Gastrocnemius medialis (tissue), 4 donors: Measurements from ENCODE around the gene NTM. TPM values are rescaled to one million over a fixed set of nuclear protein-coding genes. Genes with fewer than 3 reads are reported as not detected.

Experiments used
- ATAC-seq, 2 donors: fragments of 150-250 bp; one replicate each; pipeline ENCODE4 v1.9.1; 2016
- DNase-seq, 2 donors: peaks; one replicate each; pipeline ENCODE4 v3.0.0-alpha.2; 2019
- H3K27ac ChIP-seq, 4 donors: fragments of 200-600 bp; sonication (generic); 1 replicate in 1 of 4; 2 replicates in 3 of 4; pipeline ENCODE4 v1.5.1; 2016 to 2018; ENCODE audit warnings: mild to moderate bottlenecking in 2 of 4, moderate library complexity in 1 of 4
- H3K27me3 ChIP-seq, 3 donors: fragments of 200-600 bp; sonication (generic) in 2 of 3; 1 replicate in 1 of 3; 2 replicates in 2 of 3; pipeline versions ENCODE4 v1.5.1 to v1.6.0; 2016 to 2019; ENCODE audit warnings: mild to moderate bottlenecking in 1 of 3, moderate library complexity in 1 of 3
- H3K36me3 ChIP-seq, 2 donors: fragments of 200-600 bp; sonication (generic) in 1 of 2; one replicate each; pipeline ENCODE4 v1.5.1; 2017 to 2018
- H3K4me1 ChIP-seq, 2 donors: fragments of 200-600 bp; sonication (generic) in 1 of 2; one replicate each; pipeline ENCODE4 v1.5.1; 2016 to 2017; ENCODE audit warnings: mild to moderate bottlenecking in 2 of 2
- H3K4me3 ChIP-seq, 4 donors: fragments of 200-600 bp; sonication (generic) in 3 of 4; 1 replicate in 1 of 4; 2 replicates in 3 of 4; pipeline ENCODE4 v1.5.1; 2016 to 2019; ENCODE audit warnings: mild to moderate bottlenecking in 2 of 4
- H3K9me3 ChIP-seq, 3 donors: fragments of 200-600 bp; sonication (generic) in 2 of 3; 1 replicate in 1 of 3; 2 replicates in 2 of 3; pipeline ENCODE4 v1.5.1; 2016 to 2019
- POLR2A ChIP-seq, 2 donors: fragments of 450-650 bp; IDR thresholded peaks; one replicate each; pipeline ENCODE4 v1.6.1; 2017; ENCODE audit warnings: antibody characterized with exemption in 2 of 2, mild to moderate bottlenecking in 2 of 2, moderate library complexity in 2 of 2
- in situ Hi-C, 4 donors: fragments of 200-750 bp; cut with MboI; loops; one replicate each; pipeline versions ENCODE4 v1.15.0 to v1.8.0; 2017; ENCODE audit warnings: low sequenced_read_pairs in 4 of 4
- intact Hi-C: fragments of 100-400 bp; cut with DNase I; formaldehyde crosslinking; loops from one replicate; pipeline ENCODE4 v1.15.1; 2023; ENCODE audit warnings: low total_unique reads
- total RNA-seq, 4 donors: library from RNA; depleted of rRNA; stranded (reverse); fragments of >200 nt; gene quantifications; one replicate each; pipeline versions ENCODE4 v1.1.0 to v1.2.3, GENCODE V29; 2016
- TF ChIP-seq, protein P1 (sequence below), 5 experiments: fragments of 450-650 bp in 3 of 5; fragments of 200-600 bp in 2 of 5; sonication (generic) in 2 of 5; IDR thresholded peaks in 4 of 5; conservative IDR thresholded peaks in 1 of 5; 1 replicate in 4 of 5; 2 replicates in 1 of 5; pipeline ENCODE4 v1.5.1; 2016 to 2019; ENCODE audit warnings: antibody characterized with exemption in 5 of 5, mild to moderate bottlenecking in 3 of 5, moderate library complexity in 3 of 5

The NTM gene
- under 1 TPM in 1 of 4 donors, not detected in 3; 0.69 TPM for total RNA-seq

GRCh38 chr11:131370090-131370751, at the start of gene NTM:
NTM (plus strand) TSS chr11:131370615.
- no peaks in the 10 kb centered on the region for H3K4me1 ChIP-seq
- no peaks in the 10 kb centered on the region for H3K9me3 ChIP-seq
- DNase-seq (peak; percentile 11 to 17), ATAC-seq (peak in 1 of 2 donors; percentile 50)
- peaks cover 11 to 21% (median 18%) of the 10 kb centered on the region in 3 donors for H3K27me3 ChIP-seq
- in situ Hi-C loops, result no loop called here
- no peak for TF ChIP-seq POLR2A (IDR thresholded peaks at IDR 0.05)
- TF ChIP-seq, protein P1, sequence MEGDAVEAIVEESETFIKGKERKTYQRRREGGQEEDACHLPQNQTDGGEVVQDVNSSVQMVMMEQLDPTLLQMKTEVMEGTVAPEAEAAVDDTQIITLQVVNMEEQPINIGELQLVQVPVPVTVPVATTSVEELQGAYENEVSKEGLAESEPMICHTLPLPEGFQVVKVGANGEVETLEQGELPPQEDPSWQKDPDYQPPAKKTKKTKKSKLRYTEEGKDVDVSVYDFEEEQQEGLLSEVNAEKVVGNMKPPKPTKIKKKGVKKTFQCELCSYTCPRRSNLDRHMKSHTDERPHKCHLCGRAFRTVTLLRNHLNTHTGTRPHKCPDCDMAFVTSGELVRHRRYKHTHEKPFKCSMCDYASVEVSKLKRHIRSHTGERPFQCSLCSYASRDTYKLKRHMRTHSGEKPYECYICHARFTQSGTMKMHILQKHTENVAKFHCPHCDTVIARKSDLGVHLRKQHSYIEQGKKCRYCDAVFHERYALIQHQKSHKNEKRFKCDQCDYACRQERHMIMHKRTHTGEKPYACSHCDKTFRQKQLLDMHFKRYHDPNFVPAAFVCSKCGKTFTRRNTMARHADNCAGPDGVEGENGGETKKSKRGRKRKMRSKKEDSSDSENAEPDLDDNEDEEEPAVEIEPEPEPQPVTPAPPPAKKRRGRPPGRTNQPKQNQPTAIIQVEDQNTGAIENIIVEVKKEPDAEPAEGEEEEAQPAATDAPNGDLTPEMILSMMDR (IDR thresholded peaks at IDR 0.05 in 4 of 5, conservative IDR thresholded peaks at IDR 0.05 in 1 of 5), result no peak
- H3K36me3 ChIP-seq, result no peaks in the 10 kb centered on the region
- no peak within 1 kb of the TSS for H3K27ac ChIP-seq
- intact Hi-C loops, result no loop called here
- H3K4me3 ChIP-seq, result peak within 1 kb of the TSS in 2 of 4 donors; percentile 14 to 33

DNA sequence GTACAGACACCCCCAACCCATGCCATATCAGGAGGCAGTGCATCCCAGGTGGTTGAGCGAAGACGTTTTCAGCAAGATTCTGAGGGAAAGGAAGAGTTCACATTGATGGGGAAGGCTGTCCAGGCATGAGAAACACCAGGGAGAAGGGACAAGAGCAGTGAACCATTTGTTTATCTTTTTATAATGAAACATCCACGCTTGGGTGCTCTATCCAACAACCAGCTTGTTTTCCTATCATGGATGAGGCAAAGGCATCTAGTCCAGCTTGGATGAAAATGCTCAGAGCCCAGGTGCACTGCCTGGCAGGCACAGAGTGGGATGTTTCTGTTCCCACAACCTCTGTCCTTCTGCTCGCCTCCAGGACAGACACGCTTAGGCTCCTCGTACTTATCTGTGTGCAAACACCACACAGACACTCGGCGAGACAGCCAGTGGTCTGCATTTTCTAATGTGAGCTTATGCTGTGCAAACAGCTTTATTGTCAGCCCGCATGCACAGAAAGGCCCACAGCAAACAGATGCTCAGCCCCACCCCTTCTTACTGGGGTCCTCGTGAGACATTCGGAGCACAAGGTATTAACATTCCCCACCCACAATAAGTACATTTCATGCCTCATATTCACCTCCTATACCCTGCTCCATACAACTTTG, 45.4 kb upstream of the NTM start:
- H3K27me3 ChIP-seq, result no peaks in the 10 kb centered on the region
- no peak overlapping the region for H3K4me3 ChIP-seq
- no peak for TF ChIP-seq POLR2A (IDR thresholded peaks at IDR 0.05)
- TF ChIP-seq, protein P1 (IDR thresholded peaks at IDR 0.05 in 4 of 5, conservative IDR thresholded peaks at IDR 0.05 in 1 of 5), result no peak
- ATAC-seq, result no peak
- no peaks in the 10 kb centered on the region for H3K36me3 ChIP-seq
- no peak overlapping the region for H3K27ac ChIP-seq
- intact Hi-C loops (no loop called here), in situ Hi-C loops (no loop called here)
- H3K9me3 ChIP-seq, result no peaks in the 10 kb centered on the region
- H3K4me1 ChIP-seq, result no peaks in the 10 kb centered on the region
- no peak for DNase-seq

- Histone ChIP-seq H3K4me1 (no peaks in the 10 kb centered on the region), H3K27ac (no peak overlapping the region), H3K27me3 (no peaks in the 10 kb centered on the region), H3K9me3 (no peaks in the 10 kb centered on the region), H3K4me3 (no peak overlapping the region), H3K36me3 (no peaks in the 10 kb centered on the region)
- intact Hi-C loops (no loop called here), in situ Hi-C loops (no loop called here)
- no peak for TF ChIP-seq POLR2A (IDR thresholded peaks at IDR 0.05)
- TF ChIP-seq, protein P1 (IDR thresholded peaks at IDR 0.05 in 4 of 5, conservative IDR thresholded peaks at IDR 0.05 in 1 of 5), result no peak
- DNase-seq (no peak), ATAC-seq (no peak)
These were observed 43.6 kb upstream of the NTM start for GRCh38 chr11:131326829-131327228.

GRCh38 chr11:131327421-131327820, 43.0 kb upstream of the NTM start:
- no peaks in the 10 kb centered on the region for H3K4me1 ChIP-seq
- no peaks in the 10 kb centered on the region for H3K36me3 ChIP-seq
- TF ChIP-seq, protein P1 (IDR thresholded peaks at IDR 0.05 in 4 of 5, conservative IDR thresholded peaks at IDR 0.05 in 1 of 5), result no peak
- TF ChIP-seq POLR2A (IDR thresholded peaks at IDR 0.05), result no peak
- H3K4me3 ChIP-seq, result no peak overlapping the region
- H3K9me3 ChIP-seq, result no peaks in the 10 kb centered on the region
- DNase-seq, result no peak
- no peak for ATAC-seq
- no peak overlapping the region for H3K27ac ChIP-seq
- no peaks in the 10 kb centered on the region for H3K27me3 ChIP-seq
- intact Hi-C loops (no loop called here), in situ Hi-C loops (no loop called here)
